HG03097 (cell line): ENCODE results near the gene RHEX.

ENCODE experiments used
- ATAC-seq: cut with Tn5 transposase; IDR thresholded peaks from one replicate; pipeline ENCODE4 v1.9.1; 2021; ENCODE audit not compliant: unreplicated experiment, low FRiP score

Gene RHEX

DNA sequence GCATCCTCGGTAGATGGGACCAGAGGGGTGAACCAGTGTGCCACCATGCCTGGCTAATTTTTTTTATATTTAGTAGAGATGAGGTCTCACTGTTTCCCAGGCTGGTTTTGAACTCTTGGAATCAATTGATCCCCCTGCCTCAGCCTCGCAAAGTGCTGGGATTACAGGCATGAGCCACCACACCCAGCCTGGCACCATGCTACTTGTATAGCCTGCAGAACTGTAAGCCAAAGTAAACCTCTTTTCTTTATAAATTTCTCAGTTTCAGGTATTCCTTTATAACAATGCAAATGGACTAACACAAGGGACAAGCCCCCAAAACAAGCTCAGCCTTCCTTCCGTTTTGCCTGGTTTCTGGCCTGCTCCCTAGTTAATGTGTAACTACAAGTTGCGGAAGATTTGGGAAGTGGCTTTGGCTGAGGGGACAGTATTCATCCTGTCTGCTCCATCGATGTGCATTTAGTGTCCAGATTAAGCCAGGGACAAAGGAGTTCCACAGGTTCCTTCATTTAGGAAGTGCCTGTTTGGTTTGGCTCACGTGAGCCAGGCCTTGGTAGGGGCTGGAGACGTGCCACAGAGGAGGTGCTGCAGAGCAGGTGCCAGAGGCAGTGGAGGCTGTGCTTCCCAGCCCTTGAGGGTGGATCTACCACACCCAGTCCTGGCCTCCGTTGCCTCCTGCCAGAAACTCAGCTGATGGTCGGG is 59.8 kb downstream of the RHEX start:
- no peak for ATAC-seq

- ATAC-seq = no peak
These were observed 62.0 kb downstream of the RHEX start for GRCh38 chr1:206114692-206115640.

- no peak for ATAC-seq
These were observed 62.8 kb downstream of the RHEX start for GRCh38 chr1:206115791-206116190.

GRCh38 chr1:206116191-206116872 is 63.4 kb downstream of the RHEX start:
- ATAC-seq = no peak

DNA sequence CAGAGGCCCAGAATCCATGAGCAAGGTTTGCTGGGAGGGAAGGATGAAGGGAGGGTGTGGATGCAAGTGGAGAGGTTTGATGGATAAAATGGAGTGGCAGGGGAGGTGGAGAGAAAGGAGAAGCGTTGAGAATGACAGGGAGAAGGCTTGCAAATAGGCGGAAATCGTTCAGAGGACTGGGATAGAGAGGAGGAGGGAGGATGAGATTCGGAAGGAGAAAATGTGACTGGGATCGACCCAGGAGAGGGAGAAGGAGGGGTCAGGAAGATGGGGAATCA is 63.8 kb downstream of the RHEX start:
- ATAC-seq = no peak

DNA sequence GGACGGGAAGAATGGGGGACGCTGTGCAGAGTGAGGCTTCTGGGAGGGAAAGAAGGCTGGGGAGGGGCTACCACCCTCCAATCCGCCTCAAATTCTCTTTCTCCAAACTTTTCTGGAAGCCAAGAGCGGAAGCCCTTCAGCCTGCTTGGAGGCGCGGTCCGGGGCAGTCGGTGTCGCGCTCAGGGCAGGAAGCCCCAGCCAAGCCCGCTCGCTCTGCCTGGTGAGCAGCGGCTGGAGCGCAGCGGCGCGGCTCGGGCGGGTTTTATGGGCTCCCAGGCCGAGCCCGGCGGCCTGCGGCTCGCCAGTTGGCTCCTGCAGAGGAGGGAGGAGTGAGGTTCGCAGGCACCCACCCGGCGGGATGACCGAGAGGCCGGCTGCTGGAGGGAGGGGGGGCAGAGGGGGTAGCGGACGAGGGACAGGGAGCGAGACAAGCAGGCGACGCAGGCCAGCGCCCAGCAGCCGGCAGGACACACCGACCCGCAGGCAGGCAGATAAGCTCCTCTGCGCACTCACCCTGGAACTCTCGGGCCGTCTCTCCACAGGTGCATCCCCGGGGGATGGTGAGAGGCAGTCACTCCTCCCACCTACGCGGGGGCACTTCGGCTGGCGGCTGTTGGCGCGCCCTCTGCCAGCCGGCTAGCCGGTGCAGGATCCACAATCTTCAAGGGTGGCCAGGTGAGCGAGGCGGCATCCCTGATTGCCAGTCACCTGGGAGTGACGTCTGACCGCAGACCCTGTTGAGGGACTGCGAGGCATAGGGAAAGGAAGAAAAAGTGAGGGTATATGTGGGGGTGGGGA is 64.4 kb downstream of the RHEX start, which contains the start of gene AVPR1B:
Gene AVPR1B, minus strand, starts transcription at position 238 of the 798 bp plus-strand sequence. CDS start 498 bp downstream, outside the sequence.
- ATAC-seq = no peak

DNA sequence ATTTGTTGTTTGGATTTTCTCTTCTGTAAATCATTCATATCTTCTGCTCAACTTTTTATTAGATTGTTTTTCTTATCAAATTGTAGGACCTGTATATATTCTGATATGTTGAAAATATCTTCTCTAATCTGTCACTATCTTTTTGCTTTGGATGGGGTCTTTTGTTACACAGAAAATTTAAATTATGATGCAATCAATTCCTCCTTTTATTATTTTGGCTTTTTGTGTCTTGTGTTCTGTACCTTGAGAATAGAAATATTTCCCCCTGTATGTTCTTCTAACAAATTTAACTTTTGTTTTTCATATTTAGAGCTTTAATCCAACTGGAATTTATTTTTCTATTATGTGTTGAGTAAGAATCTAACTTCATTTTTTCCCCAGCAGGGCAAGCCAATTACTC is 67.4 kb downstream of the RHEX start:
- no peak for ATAC-seq

GRCh38 chr1:206121269-206121668 is 68.3 kb downstream of the RHEX start:
- ATAC-seq = no peak

GRCh38 chr1:206122686-206123085 is 69.7 kb downstream of the RHEX start:
- no peak for ATAC-seq

DNA sequence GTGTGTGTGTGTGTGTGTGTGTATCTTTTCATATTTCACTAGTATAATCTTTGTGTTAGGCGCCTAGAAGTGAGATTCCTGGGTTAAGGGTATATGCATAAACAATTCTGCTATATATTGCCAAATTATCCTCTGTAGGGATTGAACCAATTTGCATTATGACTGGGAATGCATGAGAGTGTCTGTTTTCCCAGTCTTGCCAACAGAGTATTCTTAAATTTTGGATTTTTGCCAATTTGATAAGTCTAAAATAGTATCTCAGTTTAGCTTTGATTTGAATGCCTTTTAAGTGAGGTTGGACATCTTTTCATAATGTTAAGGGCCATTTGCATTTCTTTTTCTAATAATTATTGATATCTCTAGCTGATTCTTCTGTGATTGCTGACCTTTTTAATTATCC is 72.4 kb downstream of the RHEX start:
- ATAC-seq = no peak

DNA sequence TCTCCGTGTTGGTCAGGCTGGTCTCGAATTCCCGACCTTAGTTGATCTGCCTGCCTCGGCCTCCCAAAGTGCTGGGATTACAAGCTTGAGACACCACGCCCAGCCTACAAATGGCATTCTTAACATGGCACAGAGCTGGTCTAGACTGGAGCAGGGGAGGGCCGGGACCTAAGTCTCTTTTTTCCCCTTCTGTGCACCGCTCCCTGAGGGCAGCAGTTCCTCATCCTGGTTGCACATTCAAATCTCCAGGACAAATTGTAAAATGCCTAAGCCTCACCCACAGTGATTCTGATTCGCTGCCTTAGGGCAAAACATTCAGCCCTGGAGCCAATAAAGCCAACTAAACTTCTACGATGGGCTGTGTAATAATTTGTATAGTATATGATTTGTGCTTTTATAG is 74.4 kb downstream of the RHEX start:
- ATAC-seq = no peak

- ATAC-seq = no peak
These were observed 75.2 kb downstream of the RHEX start for GRCh38 chr1:206128196-206128595.

DNA sequence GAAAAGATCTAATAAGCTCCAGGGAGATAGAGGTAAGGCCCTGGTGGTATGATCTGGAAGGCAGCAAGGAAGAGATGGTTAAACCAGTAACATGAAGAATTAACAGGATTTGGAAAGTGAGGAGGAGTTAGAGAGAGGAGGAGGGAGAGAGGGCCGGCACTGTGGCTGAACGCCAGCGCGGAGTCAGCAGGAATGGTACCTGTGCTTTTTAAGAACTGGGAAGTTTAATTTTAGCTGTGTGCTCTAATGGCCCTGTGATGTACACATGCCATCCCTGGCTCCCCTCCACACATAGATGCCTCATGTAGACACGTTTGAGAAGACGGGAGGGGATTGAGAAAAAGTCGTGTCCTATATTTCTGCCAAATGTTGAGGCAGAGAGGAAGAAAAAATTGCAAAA is 78.1 kb downstream of the RHEX start:
- ATAC-seq = no peak

- ATAC-seq = no peak
These were observed 80.9 kb downstream of the RHEX start for GRCh38 chr1:206133751-206134415.

DNA sequence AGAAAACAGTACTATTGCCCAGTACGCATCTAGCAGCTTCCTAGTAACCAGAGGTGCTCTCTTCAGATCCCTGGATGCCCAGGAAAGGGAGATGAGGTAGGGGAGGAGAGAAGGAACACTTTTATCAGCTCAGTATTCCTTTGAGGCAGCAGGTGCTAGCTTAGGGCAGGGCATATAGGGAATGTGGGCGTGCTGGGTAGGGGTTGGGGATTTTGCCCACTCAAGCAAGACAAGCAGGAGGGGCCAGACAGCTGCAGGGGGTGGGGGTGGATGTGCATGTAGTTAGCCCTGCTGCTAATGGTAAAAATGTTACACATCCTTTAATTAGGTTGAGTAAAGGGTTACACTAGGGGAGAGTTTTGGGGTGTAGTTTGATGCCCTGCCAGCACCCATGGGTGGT is 82.3 kb downstream of the RHEX start:
- ATAC-seq = no peak

DNA sequence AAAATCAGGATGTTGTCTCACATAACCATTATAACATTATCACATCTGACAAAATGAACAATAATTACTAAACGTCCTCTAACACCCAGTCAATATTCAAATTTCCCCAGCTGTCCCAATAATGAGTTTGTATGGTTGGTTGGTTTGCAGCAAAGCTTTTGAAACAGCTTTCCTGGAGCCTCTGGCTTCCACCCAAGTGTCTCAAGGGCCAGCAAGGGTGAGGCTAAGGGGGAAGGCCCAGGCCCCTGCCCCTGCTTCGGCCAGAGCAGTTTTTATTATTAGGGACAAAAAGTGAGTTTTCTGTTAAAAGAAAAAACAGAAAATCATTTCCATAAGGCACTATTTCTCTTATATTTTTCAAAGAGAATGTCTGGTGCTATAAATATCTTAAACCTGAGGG is 83.3 kb downstream of the RHEX start:
- no peak for ATAC-seq

GRCh38 chr1:206142011-206142410 is 89.0 kb downstream of the RHEX start:
- ATAC-seq = no peak

DNA sequence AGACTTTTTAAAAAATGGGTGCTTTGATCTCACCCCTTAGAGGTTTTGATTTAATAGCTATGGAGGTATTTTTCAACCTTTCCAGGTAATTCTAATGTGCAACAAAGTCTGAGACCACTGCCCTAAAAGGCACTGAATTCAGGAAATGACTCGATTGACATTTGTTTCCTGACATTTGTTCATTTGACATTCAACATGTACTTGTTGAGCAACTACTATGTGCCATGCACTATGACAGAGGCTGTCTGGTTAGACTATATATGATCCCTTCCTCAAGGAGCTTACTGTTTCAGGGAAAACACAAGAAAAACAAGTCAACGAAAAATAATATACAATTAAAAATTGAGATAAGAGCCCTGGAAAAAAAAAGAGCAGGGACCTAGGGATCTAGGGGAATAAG is 89.8 kb downstream of the RHEX start:
- no peak for ATAC-seq

DNA sequence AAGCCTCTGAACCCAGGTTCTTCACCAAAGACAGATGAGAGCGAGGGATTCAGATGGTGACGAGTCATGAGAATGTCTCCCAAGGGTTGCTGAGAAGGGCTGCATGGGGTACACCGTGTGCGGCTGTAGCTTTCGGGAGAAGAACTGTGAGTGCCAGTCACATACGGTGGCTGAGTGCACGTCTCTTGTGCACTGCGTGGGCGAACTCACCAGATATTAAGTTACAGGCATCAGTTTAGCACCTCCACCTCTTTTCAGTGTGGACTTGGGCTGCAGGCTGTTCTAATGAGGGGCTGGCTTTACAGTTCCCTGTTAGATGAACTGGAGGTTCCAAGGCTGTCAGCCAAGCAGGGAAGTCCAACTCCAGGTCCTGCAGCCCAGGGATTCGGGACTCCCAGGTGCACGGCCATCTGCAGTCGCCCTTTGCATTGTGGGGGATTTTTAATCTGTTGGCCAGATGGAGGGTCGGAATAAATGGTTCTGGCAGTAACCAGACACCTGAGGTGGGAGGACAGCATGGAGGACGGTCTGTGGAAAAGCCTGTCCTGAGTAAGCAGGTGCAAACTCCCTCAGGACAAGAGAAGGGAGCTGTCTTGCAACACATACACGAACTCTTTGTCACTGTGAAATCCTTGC is 90.7 kb downstream of the RHEX start:
- ATAC-seq = no peak

GRCh38 chr1:206144605-206145004 is 91.6 kb downstream of the RHEX start:
- no peak for ATAC-seq
